Endothelial cell of hepatic sinusoid (primary cell): ENCODE data around the gene CDYL.

Experiments used
- in situ Hi-C: cut with HindIII; loops from 2 replicates; pipeline ENCODE4 v1.10.0; 2017; ENCODE audit warnings: low sequenced_read_pairs

Gene CDYL

GRCh38 chr6:4953440-4953839 lies 177.2 kb downstream of the CDYL start:
- in situ Hi-C loops: no loop called here

GRCh38 chr6:4956625-4957024 lies 180.4 kb downstream of the CDYL start:
- in situ Hi-C loops: no loop called here

- in situ Hi-C loops: no loop called here
These were observed 181.5 kb downstream of the CDYL start for GRCh38 chr6:4957521-4958231.

GRCh38 chr6:4958624-4959023 lies 182.4 kb downstream of the CDYL start:
- in situ Hi-C loops: no loop called here

- in situ Hi-C loops: no loop called here
These were observed 185.3 kb downstream of the CDYL start for GRCh38 chr6:4961322-4962168.

GRCh38 chr6:4962905-4963304 lies 186.7 kb downstream of the CDYL start:
- in situ Hi-C loops: no loop called here

GRCh38 chr6:4964675-4965561 lies 188.7 kb downstream of the CDYL start:
- in situ Hi-C loops: no loop called here

GRCh38 chr6:4965562-4966389 lies 189.6 kb downstream of the CDYL start:
- in situ Hi-C loops: no loop called here

- in situ Hi-C loops: no loop called here
These were observed 191.3 kb downstream of the CDYL start for GRCh38 chr6:4967301-4968030.

GRCh38 chr6:4969609-4970285 lies 193.5 kb downstream of the CDYL start:
- in situ Hi-C loops: no loop called here

- in situ Hi-C loops: no loop called here
These were observed 194.7 kb downstream of the CDYL start for GRCh38 chr6:4970739-4971395.

GRCh38 chr6:4971851-4972250 lies 195.6 kb downstream of the CDYL start:
- in situ Hi-C loops: no loop called here

GRCh38 chr6:4972438-4972837 lies 196.2 kb downstream of the CDYL start:
- in situ Hi-C loops: no loop called here

GRCh38 chr6:4973415-4973814 lies 197.2 kb downstream of the CDYL start:
- in situ Hi-C loops: no loop called here

- in situ Hi-C loops: no loop called here
These were observed 198.0 kb downstream of the CDYL start for GRCh38 chr6:4973982-4974745.

- in situ Hi-C loops: no loop called here
These were observed 198.8 kb downstream of the CDYL start for GRCh38 chr6:4974962-4975361.

- in situ Hi-C loops: no loop called here
These were observed 199.3 kb downstream of the CDYL start for GRCh38 chr6:4975506-4975905.

- in situ Hi-C loops: no loop called here
These were observed 201.3 kb downstream of the CDYL start for GRCh38 chr6:4977468-4977867.
